Peyer's patch (tissue), 4 donors: Measurements from ENCODE around the gene TARP.
"Not testable (repeated sequence)": the region's sequence is repeated elsewhere in the genome, so short reads cannot be mapped to it uniquely, and the experiment has no call there.

Experiments used
- DNase-seq, 3 donors: peaks; one replicate each; pipeline ENCODE4 v3.0.0-alpha.2; 2017 to 2019
- H3K27ac ChIP-seq, 4 donors: fragments of 200-600 bp; sonication (generic); one replicate each; pipeline ENCODE4 v1.5.1; 2016 to 2019
- H3K27me3 ChIP-seq, 2 donors: fragments of 200-600 bp; sonication (generic); one replicate each; pipeline ENCODE4 v1.5.1; 2019
- H3K36me3 ChIP-seq, 3 donors: fragments of 200-600 bp; sonication (generic); one replicate each; pipeline ENCODE4 v1.5.1; 2016 to 2019
- H3K4me1 ChIP-seq, 4 donors: fragments of 200-600 bp; sonication (generic); one replicate each; pipeline ENCODE4 v1.5.1; 2016 to 2019
- H3K4me3 ChIP-seq, 4 donors: fragments of 200-600 bp; sonication (generic); 1 replicate in 3 of 4; 2 replicates in 1 of 4; pipeline ENCODE4 v1.5.1; 2016 to 2019; ENCODE audit warnings: mild to moderate bottlenecking in 1 of 4
- H3K9me3 ChIP-seq, 4 donors: fragments of 200-600 bp; sonication (generic); one replicate each; pipeline ENCODE4 v1.5.1; 2016 to 2019; ENCODE audit warnings: mild to moderate bottlenecking in 1 of 4
- CTCF ChIP-seq, 6 experiments: fragments of 450-650 bp in 4 of 6; fragments of 200-600 bp in 2 of 6; sonication (generic) in 1 of 6; IDR thresholded peaks; one replicate each; pipeline ENCODE4 v1.5.1; 2017 to 2019; ENCODE audit warnings: antibody characterized with exemption in 6 of 6, mild to moderate bottlenecking in 3 of 6, moderate library complexity in 1 of 6
- POLR2A ChIP-seq, 2 donors: fragments of 450-650 bp; IDR thresholded peaks; one replicate each; pipeline ENCODE4 v1.5.1; 2017; ENCODE audit warnings: antibody characterized with exemption in 2 of 2, mild to moderate bottlenecking in 2 of 2, moderate library complexity in 2 of 2

TARP gene

GRCh38 chr7:38241071-38241470 is 32.4 kb downstream of the TARP start:
- H3K4me3 ChIP-seq, result no peak overlapping the region
- H3K9me3 ChIP-seq, result no peaks in the 10 kb centered on the region
- H3K27ac ChIP-seq, result no peak overlapping the region
- TF ChIP-seq POLR2A (IDR thresholded peaks at IDR 0.05) (no peak), CTCF (IDR thresholded peaks at IDR 0.05) (no peak)
- no peaks in the 10 kb centered on the region for H3K27me3 ChIP-seq
- no peaks in the 10 kb centered on the region for H3K36me3 ChIP-seq
- H3K4me1 ChIP-seq, result no peaks in the 10 kb centered on the region
- DNase-seq, result no peak

- H3K4me1 ChIP-seq, DNase-seq: not testable (repeated sequence)
Measured at GRCh38 chr7:38239129-38239528, 34.3 kb downstream of the TARP start.

GRCh38 chr7:38235606-38236005 is 37.8 kb downstream of the TARP start:
- no peaks in the 10 kb centered on the region for H3K4me1 ChIP-seq
- no peaks in the 10 kb centered on the region for H3K9me3 ChIP-seq
- H3K27ac ChIP-seq, result no peak overlapping the region
- H3K36me3 ChIP-seq, result peaks cover 0 to 2% (median 0%) of the 10 kb centered on the region in 3 donors
- no peak overlapping the region for H3K4me3 ChIP-seq
- no peak for TF ChIP-seq POLR2A (IDR thresholded peaks at IDR 0.05)
- no peak for TF ChIP-seq CTCF (IDR thresholded peaks at IDR 0.05)
- no peak for DNase-seq
- no peaks in the 10 kb centered on the region for H3K27me3 ChIP-seq

More at GRCh38 chr7:38239129-38239528, 34.3 kb downstream of the TARP start:
- H3K9me3 ChIP-seq, H3K36me3 ChIP-seq, H3K4me3 ChIP-seq, H3K27me3 ChIP-seq, H3K27ac ChIP-seq: not testable (repeated sequence)

- H3K27me3 ChIP-seq, H3K4me3 ChIP-seq, H3K36me3 ChIP-seq, H3K9me3 ChIP-seq, DNase-seq, H3K4me1 ChIP-seq: not testable (repeated sequence)
- H3K27ac ChIP-seq, result peak overlapping the region in 2 of 4 donors; percentile 8 to 28
Measured at GRCh38 chr7:38234759-38235158, 38.7 kb downstream of the TARP start.

- H3K27me3 ChIP-seq, result no peaks in the 10 kb centered on the region
- H3K9me3 ChIP-seq, result no peaks in the 10 kb centered on the region
- H3K4me3 ChIP-seq, result no peak overlapping the region
- no peaks in the 10 kb centered on the region for H3K4me1 ChIP-seq
- TF ChIP-seq POLR2A (IDR thresholded peaks at IDR 0.05) (no peak), CTCF (IDR thresholded peaks at IDR 0.05) (peak in 1 of 6 experiments; percentile 28)
- peaks cover 0 to 17% (median 0%) of the 10 kb centered on the region in 3 donors for H3K36me3 ChIP-seq
- DNase-seq, result peak; percentile 52 to 86 (median 58)
- peak overlapping the region; percentile 38 to 80 (median 54) for H3K27ac ChIP-seq
Measured at GRCh38 chr7:38232502-38233366, 40.7 kb downstream of the TARP start.

GRCh38 chr7:38229884-38230642 is 43.4 kb downstream of the TARP start:
- Histone ChIP-seq H3K36me3 (peaks cover 0 to 25% (median 0%) of the 10 kb centered on the region in 3 donors), H3K4me1 (no peaks in the 10 kb centered on the region), H3K27me3 (no peaks in the 10 kb centered on the region), H3K9me3 (no peaks in the 10 kb centered on the region), H3K27ac (no peak overlapping the region), H3K4me3 (no peak overlapping the region)
- TF ChIP-seq CTCF (IDR thresholded peaks at IDR 0.05) (no peak), POLR2A (IDR thresholded peaks at IDR 0.05) (no peak)
- DNase-seq, result no peak
